Measurements from ENCODE around the gene FOXI1.

- TF ChIP-seq POLR2A (IDR thresholded peaks at IDR 0.05) (no peak), CTCF (IDR thresholded peaks at IDR 0.05 in 4 of 5, conservative IDR thresholded peaks at IDR 0.05 in 1 of 5) (no peak)
Measured at GRCh38 chr5:170126061-170126460, 20.4 kb downstream of the FOXI1 start.
